CD4-positive, alpha-beta T cell (primary cell): Measurements from ENCODE around the gene CDH4. TPM values are rescaled to one million over a fixed set of nuclear protein-coding genes. Genes with fewer than 3 reads are reported as not detected.

ENCODE experiments used
- ATAC-seq: fragments of 200-7000 bp; cut with Tn5 transposase; one replicate; pipeline ENCODE4 v1.10.0; 2022; ENCODE audit warnings: mild to moderate bottlenecking; ENCODE audit not compliant: poor library complexity
- CTCF ChIA-PET: fragments of 350-600 bp; sonication (Branson Sonifier 250); formaldehyde crosslinking; loops from one replicate; lab custom pipeline; 2021; ENCODE audit warnings: antibody characterized with exemption, inconsistent platforms; lab: Charles Lee
- POLR2A ChIA-PET: fragments of 350-600 bp; sonication (Branson Sonifier 250); formaldehyde crosslinking; loops from one replicate; lab custom pipeline; 2021; ENCODE audit warnings: antibody characterized with exemption, inconsistent platforms; lab: Charles Lee
- DNase-seq, 14 experiments: peaks; one replicate each; pipeline ENCODE4 v3.0.0-alpha.2; 2013 to 2020; ENCODE audit warnings: mixed read lengths in 2 of 14
- H3K27ac ChIP-seq, 2 donors: one replicate each; pipeline versions ENCODE4 v1.5.1 to v1.7.0; 2013; ENCODE audit warnings: low read length in 2 of 2, low read depth in 1 of 2, mild to moderate bottlenecking in 1 of 2
- H3K27me3 ChIP-seq, 2 experiments: 1 replicate in 1 of 2; 2 replicates in 1 of 2; pipeline versions ENCODE4 v1.6.1 to v1.7.0; 2013; ENCODE audit warnings: low read length in 2 of 2, control low read depth in 1 of 2, mild to moderate bottlenecking in 1 of 2, moderate library complexity in 1 of 2; ENCODE audit not compliant: insufficient read depth in 2 of 2, control insufficient read depth in 1 of 2
- H3K36me3 ChIP-seq: one replicate; pipeline ENCODE4 v1.6.1; 2013; ENCODE audit warnings: low read length, control low read depth; ENCODE audit not compliant: insufficient read depth
- H3K4me1 ChIP-seq: one replicate; pipeline ENCODE4 v1.6.1; 2013; ENCODE audit warnings: low read length, control low read depth; ENCODE audit not compliant: insufficient read depth
- H3K4me3 ChIP-seq: one replicate; pipeline ENCODE4 v1.5.1; 2013; ENCODE audit warnings: mild to moderate bottlenecking, low read length, moderate library complexity
- H3K9me3 ChIP-seq, 2 experiments: 1 replicate in 1 of 2; 2 replicates in 1 of 2; pipeline versions ENCODE4 v1.6.1 to v1.7.0; 2013; ENCODE audit warnings: low read length in 2 of 2, mild to moderate bottlenecking in 2 of 2, control low read depth in 1 of 2, moderate library complexity in 1 of 2; ENCODE audit not compliant: control insufficient read depth in 1 of 2, insufficient read depth in 1 of 2
- H3K27ac Mint-ChIP-seq: one replicate; pipeline ENCODE4 v1.8.0; 2020; ENCODE audit warnings: mixed read lengths
- H3K27me3 Mint-ChIP-seq: one replicate; pipeline ENCODE4 v1.8.0; 2021; ENCODE audit warnings: mixed read lengths
- H3K36me3 Mint-ChIP-seq: one replicate; pipeline ENCODE4 v1.8.0; 2021; ENCODE audit warnings: low read depth, mixed read lengths
- H3K4me1 Mint-ChIP-seq: one replicate; pipeline ENCODE4 v1.8.0; 2021; ENCODE audit warnings: low read depth, mixed read lengths
- H3K4me3 Mint-ChIP-seq: one replicate; pipeline ENCODE4 v1.8.0; 2020; ENCODE audit warnings: mild to moderate bottlenecking, mixed read lengths
- H3K9me3 Mint-ChIP-seq: one replicate; pipeline ENCODE4 v1.8.0; 2020; ENCODE audit warnings: mixed read lengths
- CTCF ChIP-seq: fragments of 200-600 bp; IDR thresholded peaks from one replicate; pipeline ENCODE4 v1.8.0; 2022; ENCODE audit warnings: antibody characterized with exemption, mild to moderate bottlenecking
- intact Hi-C, 2 experiments: fragments of 100-400 bp; cut with DNase I in 1 of 2; cut with micrococcal nuclease in 1 of 2; formaldehyde crosslinking; loops; one replicate each; pipeline versions ENCODE4 v1.15.1 to v1.9.0; 2023 to 2025; cut with DNase I, micrococcal nuclease
- total RNA-seq, 174 experiments: library from RNA in 2 of 174; stranded (reverse) in 2 of 174; gene quantifications; one replicate each; pipeline ENCODE4 v1.2.3 and lab custom pipeline; 2021 to 2026

Gene CDH4
- total RNA-seq, 2 experiments from 2014 or later: 0.11 TPM

GRCh38 chr20:61666471-61666832, 414.4 kb downstream of the CDH4 start:
- Mint-ChIP-seq H3K4me1 (no peaks in the 10 kb centered on the region), H3K27ac (no peak overlapping the region), H3K9me3 (no peaks in the 10 kb centered on the region), H3K36me3 (no peaks in the 10 kb centered on the region), H3K4me3 (no peak overlapping the region), H3K27me3 (no peaks in the 10 kb centered on the region)
- ATAC-seq: no peak
- POLR2A ChIA-PET: no interaction called here
- CTCF ChIA-PET: no interaction called here
- Histone ChIP-seq H3K27me3 (no peaks in the 10 kb centered on the region), H3K36me3 (no peaks in the 10 kb centered on the region), H3K27ac (no peak overlapping the region), H3K4me1 (no peaks in the 10 kb centered on the region), H3K9me3 (peaks cover 0 to 29% of the 10 kb centered on the region in 2 experiments), H3K4me3 (no peak overlapping the region)
- intact Hi-C loops: no loop called here
- no peak for TF ChIP-seq CTCF
- DNase-seq: no peak

- ChIA-PET CTCF (no interaction called here), POLR2A (no interaction called here)
- intact Hi-C loops: no loop called here
- Histone ChIP-seq H3K27me3 (no peaks in the 10 kb centered on the region), H3K9me3 (peaks cover 0 to 27% of the 10 kb centered on the region in 2 experiments), H3K27ac (no peak overlapping the region), H3K36me3 (no peaks in the 10 kb centered on the region), H3K4me3 (no peak overlapping the region), H3K4me1 (no peaks in the 10 kb centered on the region)
- Mint-ChIP-seq H3K36me3 (no peaks in the 10 kb centered on the region), H3K4me1 (no peaks in the 10 kb centered on the region), H3K9me3 (no peaks in the 10 kb centered on the region), H3K4me3 (no peak overlapping the region), H3K27me3 (no peaks in the 10 kb centered on the region), H3K27ac (no peak overlapping the region)
- ATAC-seq: no peak
- no peak for DNase-seq
- no peak for TF ChIP-seq CTCF
These were observed 415.2 kb downstream of the CDH4 start for GRCh38 chr20:61667056-61667792.

- ChIA-PET POLR2A (no interaction called here), CTCF (no interaction called here)
- Mint-ChIP-seq H3K4me1 (no peaks in the 10 kb centered on the region), H3K27me3 (no peaks in the 10 kb centered on the region), H3K36me3 (no peaks in the 10 kb centered on the region), H3K27ac (no peak overlapping the region), H3K4me3 (no peak overlapping the region), H3K9me3 (no peaks in the 10 kb centered on the region)
- intact Hi-C loops: no loop called here
- DNase-seq (no peak), ATAC-seq (no peak)
- H3K36me3 ChIP-seq: no peaks in the 10 kb centered on the region
- H3K27ac ChIP-seq: no peak overlapping the region
- H3K4me3 ChIP-seq: no peak overlapping the region
- H3K4me1 ChIP-seq: no peaks in the 10 kb centered on the region
- no peak for TF ChIP-seq CTCF
- H3K9me3 ChIP-seq: peaks cover 0 to 18% of the 10 kb centered on the region in 2 experiments
- H3K27me3 ChIP-seq: no peaks in the 10 kb centered on the region
These were observed 416.1 kb downstream of the CDH4 start for GRCh38 chr20:61668065-61668650.
